ENCODE results near the gene PTCD3.

PTCD3 gene

GRCh38 chr2:86143926-86144685, 38.1 kb downstream of the PTCD3 start:
- no peak for FAIRE-seq
- no peak for DNase-seq (ENCODE audit: low spot score)

- no peak for DNase-seq (ENCODE audit: low spot score)
- FAIRE-seq = no peak
These were observed 41.8 kb downstream of the PTCD3 start for GRCh38 chr2:86147793-86148192.

DNA sequence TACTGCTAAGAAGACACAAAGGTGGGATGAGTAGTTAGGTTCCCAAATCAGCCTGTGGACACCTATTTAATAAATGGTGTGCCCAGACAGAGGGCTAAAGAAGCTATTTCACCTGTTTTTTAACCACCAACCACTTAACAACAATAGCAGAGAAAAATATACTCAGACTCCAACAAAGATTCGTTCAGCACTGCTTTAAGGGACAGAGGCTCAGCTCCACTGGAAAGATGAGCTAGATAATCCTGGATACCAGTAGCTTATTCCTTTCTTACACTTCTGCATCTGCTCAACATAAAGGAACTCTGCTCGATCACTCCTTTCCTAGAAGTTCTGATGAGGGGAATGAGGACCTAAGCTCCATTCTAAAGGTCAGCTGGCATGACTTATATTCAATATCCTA, 44.5 kb downstream of the PTCD3 start:
- FAIRE-seq (no peak), DNase-seq (ENCODE audit: low spot score) (no peak)

DNA sequence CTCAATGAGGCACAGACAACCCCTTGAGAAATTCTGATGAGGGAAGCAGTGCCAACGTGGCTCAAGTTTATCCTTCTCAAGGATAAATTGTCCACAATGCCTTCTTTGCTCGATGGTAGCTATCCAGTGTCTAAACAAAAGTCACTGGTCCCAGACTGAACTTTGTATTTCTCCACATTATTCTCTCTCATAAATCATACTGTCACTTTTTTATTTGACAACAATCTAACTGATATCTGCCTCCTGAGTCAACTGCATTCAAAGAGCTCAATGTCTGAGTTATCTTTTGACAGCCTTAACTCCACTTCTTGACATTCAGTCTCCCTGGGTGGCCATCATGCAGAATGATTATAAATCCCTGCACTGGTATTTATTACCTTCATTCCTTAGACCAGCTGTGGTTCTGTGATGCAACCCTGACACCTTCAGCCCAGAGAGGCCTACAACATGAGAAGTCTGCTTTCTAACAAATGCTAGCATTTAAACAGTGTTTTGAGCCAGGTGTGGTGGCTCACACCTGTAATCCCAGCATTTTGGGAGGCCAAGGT, 51.0 kb downstream of the PTCD3 start:
- DNase-seq (ENCODE audit: low spot score) = no peak
- no peak for FAIRE-seq

- DNase-seq (ENCODE audit: low spot score) (no peak), FAIRE-seq (no peak)
These were observed 52.3 kb downstream of the PTCD3 start for GRCh38 chr2:86158286-86158685.

DNA sequence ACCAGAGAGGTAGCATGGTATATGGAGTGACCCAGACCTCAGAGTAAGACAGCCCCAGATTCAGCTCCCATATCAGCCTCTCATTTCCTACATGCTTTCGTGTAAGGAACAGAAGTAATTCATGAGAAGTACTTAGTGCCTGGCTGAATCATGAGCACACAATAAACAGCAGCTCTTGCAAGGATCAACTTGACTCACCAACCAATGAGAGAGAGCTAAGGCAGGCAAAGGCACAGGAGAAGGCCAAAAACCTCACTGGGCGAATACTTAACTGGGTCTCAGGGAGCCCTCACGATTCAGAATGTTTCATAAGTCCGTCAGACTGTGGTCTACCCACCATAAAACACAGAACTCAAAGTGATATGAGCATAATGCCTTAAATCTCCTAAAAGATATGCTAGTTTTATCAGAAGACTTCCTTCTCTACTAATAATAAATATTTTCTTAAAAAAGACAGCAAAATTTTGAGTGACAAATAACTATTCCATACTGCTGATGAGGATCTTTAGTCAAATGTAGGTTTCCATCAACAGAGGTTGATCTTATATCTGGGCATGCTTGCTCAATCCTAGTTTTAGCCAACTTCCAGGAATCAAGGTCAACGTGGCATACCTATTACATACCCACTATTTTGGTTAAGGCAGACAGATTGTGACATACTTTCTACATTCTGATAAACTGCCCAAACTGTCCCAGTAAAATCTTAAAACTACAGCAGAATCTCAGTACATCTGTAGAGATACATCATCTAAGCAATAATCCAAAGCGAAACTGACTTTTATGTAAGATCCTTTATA, 54.3 kb downstream of the PTCD3 start:
- FAIRE-seq (no peak), DNase-seq (ENCODE audit: low spot score) (no peak)

- FAIRE-seq (no peak), DNase-seq (ENCODE audit: low spot score) (no peak)
These were observed 64.4 kb downstream of the PTCD3 start for GRCh38 chr2:86170449-86170848.

DNA sequence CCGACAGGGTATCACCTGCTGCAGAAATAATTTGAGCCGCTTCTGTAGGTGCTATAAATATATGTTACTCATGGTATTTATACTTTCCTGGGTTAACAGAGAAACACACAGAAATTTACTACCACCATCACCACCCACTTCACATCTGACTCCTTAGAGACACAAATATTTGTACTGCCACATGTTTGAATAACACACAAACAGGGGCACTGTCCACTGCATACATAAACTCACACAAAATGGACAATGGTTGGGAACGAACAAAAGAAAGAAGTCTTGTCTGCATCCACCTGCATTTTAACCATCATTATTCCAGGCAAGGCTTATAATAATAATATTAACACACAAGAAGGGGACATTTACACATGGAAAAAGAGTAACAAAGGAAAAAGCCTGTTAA, 65.3 kb downstream of the PTCD3 start:
- DNase-seq (ENCODE audit: low spot score) (no peak), FAIRE-seq (no peak)

- DNase-seq (ENCODE audit: low spot score) = no peak
- FAIRE-seq = no peak
These were observed 66.6 kb downstream of the PTCD3 start for GRCh38 chr2:86172610-86173009.

GRCh38 chr2:86174445-86174844, 68.4 kb downstream of the PTCD3 start:
- FAIRE-seq (no peak), DNase-seq (ENCODE audit: low spot score) (no peak)

GRCh38 chr2:86175828-86176227, 69.8 kb downstream of the PTCD3 start:
- no peak for FAIRE-seq
- DNase-seq (ENCODE audit: low spot score) = no peak

DNA sequence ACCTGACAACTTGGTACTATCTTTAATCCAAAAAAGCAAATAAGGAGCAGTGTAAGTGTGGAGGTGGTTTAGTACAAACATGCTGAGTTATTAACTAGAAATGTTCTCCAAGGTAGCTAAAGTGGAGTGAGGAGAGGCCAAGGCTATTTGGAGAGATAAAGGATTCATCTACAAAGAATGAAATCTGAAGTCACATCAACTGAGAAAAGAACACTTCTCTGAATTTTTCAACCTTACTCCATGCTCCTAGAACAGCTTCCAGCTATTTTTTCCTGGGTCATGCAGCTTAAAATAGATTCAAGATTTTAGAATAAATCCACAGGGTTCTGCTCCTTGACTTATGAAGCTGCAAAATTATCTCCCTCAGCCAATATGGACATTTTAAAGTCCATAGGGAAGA, 70.6 kb downstream of the PTCD3 start:
- DNase-seq (ENCODE audit: low spot score) (no peak), FAIRE-seq (no peak)

- DNase-seq (ENCODE audit: low spot score) (no peak), FAIRE-seq (peak; percentile 61)
These were observed 79.6 kb downstream of the PTCD3 start for GRCh38 chr2:86185517-86186212.

GRCh38 chr2:86186431-86186830, 80.4 kb downstream of the PTCD3 start:
- no peak for DNase-seq (ENCODE audit: low spot score)
- FAIRE-seq = no peak

DNA sequence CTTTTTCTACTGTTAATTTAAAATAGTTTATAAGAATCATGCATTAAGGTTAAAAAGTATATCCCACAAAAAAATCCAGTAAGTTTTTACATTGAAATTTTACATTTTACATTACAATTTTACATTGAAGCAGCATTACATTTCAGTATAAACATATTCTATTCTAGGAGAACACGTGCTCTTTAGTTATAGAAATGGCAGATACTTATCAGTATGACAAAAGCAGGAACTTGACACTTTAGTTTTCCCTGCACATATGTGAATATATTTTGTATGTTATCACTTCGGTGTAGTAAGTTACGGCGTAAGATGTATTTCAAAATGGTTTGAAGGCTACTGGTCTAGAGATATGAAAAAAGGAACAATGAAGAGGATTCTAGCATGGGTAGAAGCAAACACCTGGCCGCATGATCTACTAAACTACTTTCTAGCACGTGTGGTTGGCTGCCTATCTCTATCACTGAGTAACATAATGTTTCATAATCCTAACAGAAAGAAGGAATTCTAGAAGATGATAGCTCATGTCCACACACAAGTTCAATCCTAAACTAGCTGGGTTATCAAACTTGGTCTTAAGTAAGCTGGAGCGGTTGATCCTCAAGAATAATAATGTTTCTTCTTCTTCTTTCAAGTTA, 83.9 kb downstream of the PTCD3 start:
- DNase-seq (ENCODE audit: low spot score) (no peak), FAIRE-seq (no peak)
